Thyroid gland (tissue), 4 donors: Measurements from ENCODE around the gene RFX2. TPM values are rescaled to one million over a fixed set of nuclear protein-coding genes. Genes with fewer than 3 reads are reported as not detected.

Experiments
- DNase-seq, 2 donors: peaks; one replicate each; pipeline ENCODE4 v3.0.0-alpha.2; 2019
- H3K27ac ChIP-seq, 3 donors: fragments of 200-600 bp; sonication (generic); 1 replicate in 2 of 3; 2 replicates in 1 of 3; pipeline ENCODE4 v1.5.1; 2016 to 2019; ENCODE audit warnings: mild to moderate bottlenecking in 1 of 3, moderate library complexity in 1 of 3
- H3K27me3 ChIP-seq: fragments of 200-600 bp; sonication (generic); one replicate; pipeline ENCODE4 v1.5.1; 2019
- H3K36me3 ChIP-seq, 2 donors: fragments of 200-600 bp; sonication (generic); one replicate each; pipeline ENCODE4 v1.5.1; 2016 to 2019
- H3K4me1 ChIP-seq, 2 donors: fragments of 200-600 bp; sonication (generic); one replicate each; pipeline ENCODE4 v1.5.1; 2017 to 2019
- H3K4me3 ChIP-seq, 3 donors: fragments of 200-600 bp; sonication (generic); replicated peaks in 1 of 3; 1 replicate in 2 of 3; 2 replicates in 1 of 3; pipeline ENCODE4 v1.5.1; 2016; ENCODE audit warnings: mild to moderate bottlenecking in 1 of 3
- H3K9me3 ChIP-seq: fragments of 200-600 bp; sonication (generic); one replicate; pipeline ENCODE4 v1.5.1; 2017
- WGBS, 2 donors: methylation state at CpG; one replicate each; pipeline ENCODE4 v1.1.5; 2017; 5-methylcytosine and 5-hydroxymethylcytosine counted together
- intact Hi-C: fragments of 100-400 bp; cut with DNase I; formaldehyde crosslinking; loops from one replicate; pipeline ENCODE4 v1.15.1; 2023
- total RNA-seq, 4 donors: library from RNA; depleted of rRNA; stranded (reverse); fragments of >200 nt; gene quantifications; one replicate each; pipeline ENCODE4 v1.2.3, GENCODE V29; 2016
- TF ChIP-seq, protein P1 (sequence below), 6 experiments: fragments of 200-600 bp in 3 of 6; fragments of 450-650 bp in 3 of 6; sonication (generic) in 3 of 6; IDR thresholded peaks; one replicate each; pipeline ENCODE4 v1.5.1; 2016 to 2019; ENCODE audit warnings: antibody characterized with exemption in 6 of 6, mild to moderate bottlenecking in 2 of 6, inconsistent platforms in 1 of 6, moderate library complexity in 1 of 6

Gene RFX2
- total RNA-seq, 4 donors from 2014 or later: 4.1 to 10.6 (median 7.7) TPM

DNA sequence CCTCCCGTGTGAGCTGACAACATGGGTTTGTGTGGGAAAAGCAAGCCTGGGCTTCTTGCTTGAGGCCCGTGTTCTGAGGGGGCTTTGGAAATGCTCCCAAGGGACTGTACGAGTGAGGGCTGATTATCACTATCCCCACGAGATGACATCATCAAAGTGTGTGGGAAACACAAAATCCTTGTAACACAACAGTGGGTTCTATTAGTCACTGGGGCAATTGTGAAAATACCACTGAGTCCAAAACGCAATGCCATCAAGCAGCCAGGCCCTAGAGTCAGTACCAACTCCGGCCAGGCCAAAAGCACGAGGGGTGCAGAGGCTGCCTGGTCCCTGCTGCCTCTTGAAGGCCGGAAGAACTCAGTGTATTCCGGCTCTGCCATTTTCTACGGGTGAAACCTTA is 166.7 kb downstream of the RFX2 start:
- intact Hi-C loops: no loop called here
- peaks cover 16 to 18% of the 10 kb centered on the region in 2 donors for H3K36me3 ChIP-seq
- peaks cover 10 to 25% of the 10 kb centered on the region in 2 donors for H3K4me1 ChIP-seq
- H3K4me3 ChIP-seq: no peak overlapping the region
- 80 to 93% methylated on average over 7 to 10 of the region's 10 CpGs for WGBS, 2 donors
- TF ChIP-seq, protein P1, sequence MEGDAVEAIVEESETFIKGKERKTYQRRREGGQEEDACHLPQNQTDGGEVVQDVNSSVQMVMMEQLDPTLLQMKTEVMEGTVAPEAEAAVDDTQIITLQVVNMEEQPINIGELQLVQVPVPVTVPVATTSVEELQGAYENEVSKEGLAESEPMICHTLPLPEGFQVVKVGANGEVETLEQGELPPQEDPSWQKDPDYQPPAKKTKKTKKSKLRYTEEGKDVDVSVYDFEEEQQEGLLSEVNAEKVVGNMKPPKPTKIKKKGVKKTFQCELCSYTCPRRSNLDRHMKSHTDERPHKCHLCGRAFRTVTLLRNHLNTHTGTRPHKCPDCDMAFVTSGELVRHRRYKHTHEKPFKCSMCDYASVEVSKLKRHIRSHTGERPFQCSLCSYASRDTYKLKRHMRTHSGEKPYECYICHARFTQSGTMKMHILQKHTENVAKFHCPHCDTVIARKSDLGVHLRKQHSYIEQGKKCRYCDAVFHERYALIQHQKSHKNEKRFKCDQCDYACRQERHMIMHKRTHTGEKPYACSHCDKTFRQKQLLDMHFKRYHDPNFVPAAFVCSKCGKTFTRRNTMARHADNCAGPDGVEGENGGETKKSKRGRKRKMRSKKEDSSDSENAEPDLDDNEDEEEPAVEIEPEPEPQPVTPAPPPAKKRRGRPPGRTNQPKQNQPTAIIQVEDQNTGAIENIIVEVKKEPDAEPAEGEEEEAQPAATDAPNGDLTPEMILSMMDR (IDR thresholded peaks at IDR 0.05): no peak
- no peaks in the 10 kb centered on the region for H3K27me3 ChIP-seq
- no peaks in the 10 kb centered on the region for H3K9me3 ChIP-seq
- DNase-seq: no peak
- no peak overlapping the region for H3K27ac ChIP-seq

Other genes with a start within 250 kb of the RFX2 start
- gene FUT5, start 240.0 kb downstream of the RFX2 start, total RNA-seq: not detected
- gene NDUFA11, start 206.7 kb downstream of the RFX2 start, total RNA-seq: 100 to 1,000 TPM; 115 to 325 (median 195) TPM
- 10 to 100 TPM; 14.3 to 27.2 (median 17.8) TPM for gene VMAC, start 205.6 kb downstream of the RFX2 start, total RNA-seq
- 10 to 100 TPM in 3 of 4 donors, 1 to 10 TPM in 1; 9.0 to 48.8 (median 26.3) TPM for gene CAPS, start 196.2 kb downstream of the RFX2 start, total RNA-seq
- gene RANBP3, start 132.4 kb downstream of the RFX2 start, total RNA-seq: 100 to 1,000 TPM in 1 of 4 donors, 10 to 100 TPM in 3; 57.8 to 148 (median 82.7) TPM
- gene ACSBG2, start 25.2 kb upstream of the RFX2 start, total RNA-seq: 1 to 10 TPM in 1 of 4 donors, under 1 TPM in 1, not detected in 2; 0.22 to 2.4 TPM
- gene MLLT1, start 169.5 kb upstream of the RFX2 start, total RNA-seq: 10 to 100 TPM; 19.2 to 35.0 (median 26.7) TPM
- under 1 TPM in 1 of 4 donors, not detected in 3; 0.67 TPM for gene ACER1, start 223.1 kb upstream of the RFX2 start, total RNA-seq